Mesenchymal stem cell (in vitro differentiated cells and primary cell): ENCODE measurements around the gene RNF114.
A peak's percentile ranks its signal among the peaks of the same experiment; 100 is the strongest.

Experiments
- DNase-seq: peaks from one replicate; pipeline ENCODE4 v3.0.0-alpha.2; 2013
- H2AFZ ChIP-seq: one replicate; pipeline ENCODE4 v1.6.1; 2013; ENCODE audit warnings: low read depth, mild to moderate bottlenecking, control low read depth, inconsistent platforms, low read length, moderate library complexity
- H2AK5ac ChIP-seq: 2 replicates; pipeline ENCODE4 v1.6.1; 2013; ENCODE audit warnings: low read length, moderate library complexity, mild to moderate bottlenecking, inconsistent platforms; ENCODE audit not compliant: severe bottlenecking
- H2BK120ac ChIP-seq: one replicate; pipeline ENCODE4 v1.6.1; 2013; ENCODE audit warnings: low read depth, mild to moderate bottlenecking, inconsistent platforms, low read length, moderate library complexity
- H2BK12ac ChIP-seq, 2 experiments: one replicate each; pipeline ENCODE4 v1.6.1; 2013; ENCODE audit warnings: inconsistent platforms in 2 of 2, low read length in 2 of 2, mild to moderate bottlenecking in 2 of 2, moderate library complexity in 2 of 2, control low read depth in 1 of 2
- H2BK15ac ChIP-seq: one replicate; pipeline ENCODE4 v1.6.1; 2013; ENCODE audit warnings: mild to moderate bottlenecking, low read depth, inconsistent platforms; ENCODE audit not compliant: poor library complexity, severe bottlenecking
- H2BK5ac ChIP-seq: 2 replicates; pipeline ENCODE4 v1.6.1; 2013; ENCODE audit warnings: low read depth, mild to moderate bottlenecking, low read length, control low read depth, inconsistent platforms; ENCODE audit not compliant: poor library complexity, severe bottlenecking
- H3K14ac ChIP-seq, 2 experiments: one replicate each; pipeline ENCODE4 v1.6.1; 2013; ENCODE audit warnings: inconsistent platforms in 2 of 2, low read length in 2 of 2, control low read depth in 1 of 2, mild to moderate bottlenecking in 1 of 2, moderate library complexity in 1 of 2
- H3K18ac ChIP-seq, 2 experiments: one replicate each; pipeline ENCODE4 v1.6.1; 2013; ENCODE audit warnings: inconsistent platforms in 2 of 2, low read length in 2 of 2, control low read depth in 1 of 2, low read depth in 1 of 2, mild to moderate bottlenecking in 1 of 2
- H3K23ac ChIP-seq, 2 experiments: one replicate each; pipeline ENCODE4 v1.6.1; 2013; ENCODE audit warnings: inconsistent platforms in 2 of 2, low read length in 2 of 2, mild to moderate bottlenecking in 2 of 2, moderate library complexity in 2 of 2, control low read depth in 1 of 2
- H3K27ac ChIP-seq: 2 replicates; pipeline ENCODE4 v1.5.1; 2013; ENCODE audit warnings: mild to moderate bottlenecking, moderate library complexity, low read length, control low read depth, inconsistent platforms; ENCODE audit not compliant: poor library complexity, severe bottlenecking
- H3K27me3 ChIP-seq, 2 experiments: 2 replicates each; pipeline versions ENCODE4 v1.6.1 to v1.7.0; 2013; ENCODE audit warnings: low read length in 2 of 2, mild to moderate bottlenecking in 2 of 2, moderate library complexity in 2 of 2, control low read depth in 1 of 2, inconsistent platforms in 1 of 2; ENCODE audit not compliant: control insufficient read depth in 1 of 2, insufficient read depth in 1 of 2
- H3K36me3 ChIP-seq, 2 experiments: 2 replicates each; pipeline versions ENCODE4 v1.6.1 to v1.7.0; 2013; ENCODE audit warnings: low read length in 2 of 2, control low read depth in 1 of 2, inconsistent platforms in 1 of 2, low read depth in 1 of 2, mild to moderate bottlenecking in 1 of 2; ENCODE audit not compliant: insufficient read depth in 2 of 2, control insufficient read depth in 1 of 2
- H3K4ac ChIP-seq, 2 experiments: one replicate each; pipeline ENCODE4 v1.6.1; 2013; ENCODE audit warnings: inconsistent platforms in 2 of 2, low read length in 2 of 2, mild to moderate bottlenecking in 2 of 2, moderate library complexity in 2 of 2, control low read depth in 1 of 2, low read depth in 1 of 2
- H3K4me1 ChIP-seq: 2 replicates; pipeline ENCODE4 v1.6.1; 2013; ENCODE audit warnings: low read depth, low read length, control low read depth; ENCODE audit not compliant: control insufficient read depth, insufficient read depth
- H3K4me2 ChIP-seq: 2 replicates; pipeline ENCODE4 v1.6.1; 2013; ENCODE audit warnings: low read length, mild to moderate bottlenecking, inconsistent platforms; ENCODE audit not compliant: poor library complexity, severe bottlenecking
- H3K4me3 ChIP-seq, 2 experiments: 2 replicates each; pipeline versions ENCODE4 v1.5.1 to v1.7.0; 2013; ENCODE audit warnings: low read length in 2 of 2, mild to moderate bottlenecking in 2 of 2, control low read depth in 1 of 2, low read depth in 1 of 2; ENCODE audit not compliant: insufficient read depth in 1 of 2
- H3K79me1 ChIP-seq: replicated peaks from 2 replicates; pipeline ENCODE4 v1.6.1; 2013; ENCODE audit warnings: mild to moderate bottlenecking, control low read depth, low read length, inconsistent platforms; ENCODE audit not compliant: poor library complexity, severe bottlenecking
- H3K9ac ChIP-seq: 2 replicates; pipeline ENCODE4 v1.7.0; 2013; ENCODE audit warnings: mild to moderate bottlenecking, low read length, moderate library complexity
- H3K9me3 ChIP-seq: 2 replicates; pipeline ENCODE4 v1.7.0; 2013; ENCODE audit warnings: mild to moderate bottlenecking, low read length; ENCODE audit not compliant: control insufficient read depth
- H4K8ac ChIP-seq: one replicate; pipeline ENCODE4 v1.6.1; 2013; ENCODE audit warnings: inconsistent platforms, mild to moderate bottlenecking, low read length, moderate library complexity
- H4K91ac ChIP-seq: one replicate; pipeline ENCODE4 v1.6.1; 2013; ENCODE audit warnings: mild to moderate bottlenecking, low read length, inconsistent platforms
- WGBS: methylation state at CpG from one replicate; pipeline ENCODE4 v1.1.7; 2013; ENCODE audit warnings: mixed read lengths; 5-methylcytosine and 5-hydroxymethylcytosine counted together

The RNF114 gene

GRCh38 chr20:49987015-49987867 lies 51.0 kb downstream of the RNF114 start:
- Histone ChIP-seq H3K9ac (no peak overlapping the region), H3K4ac (peak overlapping the region; percentile 5 to 6), H3K4me1 (peaks cover 65% of the 10 kb centered on the region), H3K36me3 (peaks cover 0 to 21% of the 10 kb centered on the region in 2 experiments), H2AK5ac (peak overlapping the region; percentile 21), H3K4me3 (no peak overlapping the region), H2BK120ac (no peak overlapping the region), H3K18ac (peak overlapping the region; percentile 38 to 80), H3K9me3 (no peaks in the 10 kb centered on the region), H3K14ac (no peak overlapping the region), H3K27ac (no peak overlapping the region), H2BK15ac (no peak overlapping the region), H4K8ac (peak overlapping the region; percentile 5), H3K4me2 (no peak overlapping the region), H2AFZ (no peak overlapping the region), H3K79me1 (peaks cover 13% of the 10 kb centered on the region), H3K23ac (no peak overlapping the region), H2BK12ac (peak overlapping the region; percentile 51 to 67), H4K91ac (peak overlapping the region; percentile 3), H2BK5ac (no peak overlapping the region), H3K27me3 (peaks cover 0 to 2% of the 10 kb centered on the region in 2 experiments)
- DNase-seq: no peak
- WGBS: 70% methylated on average over 15 of the region's 15 CpGs

- no peak overlapping the region for H3K23ac ChIP-seq
- H4K91ac ChIP-seq: peak overlapping the region; percentile 3
- H3K79me1 ChIP-seq: peaks cover 11% of the 10 kb centered on the region
- 63% methylated on average over 18 of the region's 18 CpGs for WGBS
- H2BK12ac ChIP-seq: peak overlapping the region; percentile 67 to 95
- H3K4me3 ChIP-seq: peak overlapping the region in 1 of 2 experiments; percentile 9
- H3K18ac ChIP-seq: peak overlapping the region; percentile 26 to 80
- peak overlapping the region; percentile 52 for H2BK15ac ChIP-seq
- DNase-seq: peak; percentile 55
- peaks cover 0 to 21% of the 10 kb centered on the region in 2 experiments for H3K36me3 ChIP-seq
- H3K27ac ChIP-seq: peak overlapping the region; percentile 4
- H3K14ac ChIP-seq: peak overlapping the region; percentile 45 to 64
- H2AFZ ChIP-seq: no peak overlapping the region
- no peak overlapping the region for H3K9ac ChIP-seq
- peak overlapping the region; percentile 8 for H3K4me2 ChIP-seq
- peak overlapping the region; percentile 61 to 71 for H3K4ac ChIP-seq
- H2BK5ac ChIP-seq: peak overlapping the region; percentile 39
- H4K8ac ChIP-seq: peak overlapping the region; percentile 73
- H2AK5ac ChIP-seq: peak overlapping the region; percentile 58
- H3K4me1 ChIP-seq: peaks cover 59% of the 10 kb centered on the region
- H2BK120ac ChIP-seq: peak overlapping the region; percentile 87
- no peaks in the 10 kb centered on the region for H3K9me3 ChIP-seq
- H3K27me3 ChIP-seq: no peaks in the 10 kb centered on the region
Observed at GRCh38 chr20:49987868-49988690, 51.9 kb downstream of the RNF114 start.

GRCh38 chr20:49989234-49990065 lies 53.3 kb downstream of the RNF114 start:
- H3K9me3 ChIP-seq: no peaks in the 10 kb centered on the region
- H2BK5ac ChIP-seq: no peak overlapping the region
- peaks cover 8% of the 10 kb centered on the region for H3K79me1 ChIP-seq
- H3K4me3 ChIP-seq: peak overlapping the region in 1 of 2 experiments; percentile 10
- H4K8ac ChIP-seq: peak overlapping the region; percentile 96
- peak overlapping the region; percentile 29 for H2AFZ ChIP-seq
- H3K23ac ChIP-seq: peak overlapping the region in 1 of 2 experiments; percentile 91
- peak overlapping the region; percentile 96 for H4K91ac ChIP-seq
- H2BK12ac ChIP-seq: peak overlapping the region; percentile 92 to 98
- peak overlapping the region; percentile 60 for H3K9ac ChIP-seq
- peak overlapping the region; percentile 98 for H2BK120ac ChIP-seq
- H3K27ac ChIP-seq: peak overlapping the region; percentile 32
- peak overlapping the region; percentile 49 for H2AK5ac ChIP-seq
- H3K36me3 ChIP-seq: peaks cover 0 to 13% of the 10 kb centered on the region in 2 experiments
- H3K18ac ChIP-seq: peak overlapping the region; percentile 91 to 96
- H2BK15ac ChIP-seq: peak overlapping the region; percentile 41
- H3K4me1 ChIP-seq: peaks cover 46% of the 10 kb centered on the region
- peak overlapping the region; percentile 86 to 92 for H3K4ac ChIP-seq
- WGBS: 3% methylated on average over 18 of the region's 22 CpGs
- H3K27me3 ChIP-seq: no peaks in the 10 kb centered on the region
- no peak overlapping the region for H3K4me2 ChIP-seq
- peak overlapping the region in 1 of 2 experiments; percentile 89 for H3K14ac ChIP-seq
- DNase-seq: peak; percentile 91
